Measurements from ENCODE around the gene OXGR1. TPM values are rescaled to one million over a fixed set of nuclear protein-coding genes. Genes with fewer than 3 reads are reported as not detected.
A peak's percentile ranks its signal among the peaks of the same experiment; 100 is the strongest.

OXGR1 gene
- total RNA-seq: not detected

- Histone ChIP-seq H3K36me3 (no peaks in the 10 kb centered on the region), H3K4me1 (peaks cover 0 to 16% (median 3%) of the 10 kb centered on the region in 4 donors), H3K27me3 (peaks cover 0 to 16% of the 10 kb centered on the region in 2 donors), H3K27ac (peak within 1 kb of the TSS in 1 of 4 donors; percentile 9), H3K4me3 (peak within 1 kb of the TSS; percentile 37 to 90 (median 53)), H3K9me3 (no peaks in the 10 kb centered on the region)
- no peak for DNase-seq (ENCODE audit: low spot score in 2 of 2)
- WGBS, 2 donors: 3 to 4% methylated on average over 27 to 32 of the region's 52 CpGs
- no peak for TF ChIP-seq CTCF (IDR thresholded peaks at IDR 0.05)
- no peak for TF ChIP-seq EP300 (IDR thresholded peaks at IDR 0.05)
- no peak for TF ChIP-seq POLR2A (IDR thresholded peaks at IDR 0.05)
These were observed at the start of gene OXGR1 for GRCh38 chr13:96994017-96994857. Gene OXGR1, minus strand, starts transcription at chr13:96994476. Its CDS starts 6,717 bp downstream, at chr13:96987759.

- Histone ChIP-seq H3K27ac (no peak overlapping the region), H3K4me3 (no peak overlapping the region), H3K27me3 (no peaks in the 10 kb centered on the region), H3K36me3 (no peaks in the 10 kb centered on the region), H3K4me1 (no peaks in the 10 kb centered on the region), H3K9me3 (no peaks in the 10 kb centered on the region)
- no peak for DNase-seq (ENCODE audit: low spot score in 2 of 2)
- TF ChIP-seq CTCF (IDR thresholded peaks at IDR 0.05) (no peak), EP300 (IDR thresholded peaks at IDR 0.05) (peak in 1 of 2 donors; percentile 47)
- 55 to 57% methylated on average over 2 of the region's 2 CpGs for WGBS, 2 donors
These were observed 49.0 kb upstream of the OXGR1 start for GRCh38 chr13:97043302-97043701.

GRCh38 chr13:97030705-97031452 lies 36.6 kb upstream of the OXGR1 start:
- Histone ChIP-seq H3K27ac (no peak overlapping the region), H3K4me1 (peaks cover 0 to 6% (median 0%) of the 10 kb centered on the region in 4 donors), H3K27me3 (no peaks in the 10 kb centered on the region), H3K9me3 (peaks cover 0 to 9% (median 0%) of the 10 kb centered on the region in 4 donors), H3K36me3 (no peaks in the 10 kb centered on the region), H3K4me3 (no peak overlapping the region)
- TF ChIP-seq EP300 (IDR thresholded peaks at IDR 0.05): no peak
- no peak for TF ChIP-seq POLR2A (IDR thresholded peaks at IDR 0.05)
- TF ChIP-seq CTCF (IDR thresholded peaks at IDR 0.05): peak in 2 of 5 experiments; percentile 16 to 33
- 40 to 49% methylated on average over 2 of the region's 2 CpGs for WGBS, 2 donors
- no peak for DNase-seq (ENCODE audit: low spot score in 2 of 2)

- Histone ChIP-seq H3K4me3 (no peak overlapping the region), H3K36me3 (no peaks in the 10 kb centered on the region), H3K27me3 (no peaks in the 10 kb centered on the region), H3K9me3 (no peaks in the 10 kb centered on the region), H3K4me1 (peaks cover 0 to 6% (median 0%) of the 10 kb centered on the region in 4 donors), H3K27ac (no peak overlapping the region)
- TF ChIP-seq CTCF (IDR thresholded peaks at IDR 0.05): peak; percentile 73 to 90 (median 82)
- no peak for TF ChIP-seq POLR2A (IDR thresholded peaks at IDR 0.05)
- peak; percentile 60 to 84 for DNase-seq (ENCODE audit: low spot score in 2 of 2)
- WGBS, 2 donors: 41 to 43% methylated on average over 12 of the region's 12 CpGs
These were observed 34.4 kb upstream of the OXGR1 start for GRCh38 chr13:97028441-97029299.
